GM23338 (cell line): ENCODE data around the gene EIF4A3. TPM values are rescaled to one million over a fixed set of nuclear protein-coding genes. Genes with fewer than 3 reads are reported as not detected.

Source experiments
- ATAC-seq: fragments of 200-7000 bp; cut with Tn5 transposase; 3 replicates; pipeline ENCODE4 v1.9.1; 2020
- DNase-seq: peaks from one replicate; pipeline ENCODE4 v3.0.0-alpha.2; 2015; ENCODE audit warnings: low spot score
- H2AFZ ChIP-seq: fragments of 200-600 bp; sonication (generic); 2 replicates; pipeline ENCODE4 v1.8.0; 2016; ENCODE audit warnings: antibody characterized with exemption, mild to moderate bottlenecking, moderate library complexity
- H3F3A ChIP-seq: fragments of 200-600 bp; sonication (generic); replicated peaks from 2 replicates; pipeline ENCODE4 v1.8.0; 2017; ENCODE audit warnings: antibody characterized with exemption, mixed run types, low read depth
- H3K27ac ChIP-seq: fragments of 200-600 bp; sonication (generic); 2 replicates; pipeline ENCODE4 v1.6.1; 2016; ENCODE audit warnings: low read depth
- H3K27me3 ChIP-seq: fragments of 200-600 bp; sonication (generic); 2 replicates; pipeline ENCODE4 v1.8.0; 2016; ENCODE audit warnings: mild to moderate bottlenecking, mixed run types, moderate library complexity; ENCODE audit not compliant: insufficient read depth
- H3K36me3 ChIP-seq: fragments of 200-600 bp; sonication (generic); 2 replicates; pipeline ENCODE4 v1.8.0; 2016; ENCODE audit warnings: mild to moderate bottlenecking; ENCODE audit not compliant: insufficient read depth
- H3K4me1 ChIP-seq: fragments of 200-600 bp; sonication (generic); 2 replicates; pipeline ENCODE4 v1.8.0; 2016; ENCODE audit warnings: mild to moderate bottlenecking, moderate library complexity; ENCODE audit not compliant: insufficient read depth
- H3K4me2 ChIP-seq: fragments of 200-600 bp; sonication (generic); 2 replicates; pipeline ENCODE4 v1.7.1; 2017; ENCODE audit warnings: mixed run types
- H3K4me3 ChIP-seq: fragments of 200-600 bp; sonication (generic); 2 replicates; pipeline ENCODE4 v1.6.1; 2016; ENCODE audit warnings: mixed run types
- H3K79me2 ChIP-seq: fragments of 200-600 bp; sonication (generic); replicated peaks from 2 replicates; pipeline ENCODE4 v1.8.0; 2017; ENCODE audit warnings: mild to moderate bottlenecking; ENCODE audit not compliant: insufficient read depth
- H3K9me2 ChIP-seq: fragments of 200-600 bp; sonication (generic); 2 replicates; pipeline ENCODE4 v1.8.0; 2017; ENCODE audit not compliant: insufficient read depth
- H4K20me1 ChIP-seq: fragments of 200-600 bp; sonication (generic); replicated peaks from 2 replicates; pipeline ENCODE4 v1.8.0; 2017; ENCODE audit warnings: mild to moderate bottlenecking; ENCODE audit not compliant: insufficient read depth
- H3K27ac Mint-ChIP-seq: 2 replicates; pipeline ENCODE4 v1.8.0; 2020; ENCODE audit warnings: inconsistent platforms, mild to moderate bottlenecking, moderate library complexity, mixed read lengths
- H3K27me3 Mint-ChIP-seq: 3 replicates; pipeline ENCODE4 v1.8.0; 2022; ENCODE audit warnings: low read depth, mild to moderate bottlenecking, moderate library complexity, mixed read lengths, inconsistent platforms; ENCODE audit not compliant: insufficient read depth, poor library complexity
- H3K36me3 Mint-ChIP-seq: 3 replicates; pipeline ENCODE4 v1.8.0; 2021; ENCODE audit warnings: low read depth, mild to moderate bottlenecking, inconsistent platforms, moderate library complexity, mixed read lengths
- H3K4me1 Mint-ChIP-seq: 3 replicates; pipeline ENCODE4 v1.8.0; 2020; ENCODE audit warnings: mild to moderate bottlenecking, inconsistent platforms, mixed read lengths
- H3K4me3 Mint-ChIP-seq: 3 replicates; pipeline ENCODE4 v1.8.0; 2021; ENCODE audit warnings: moderate library complexity, mild to moderate bottlenecking, inconsistent platforms, mixed read lengths
- H3K9me3 Mint-ChIP-seq: 3 replicates; pipeline ENCODE4 v1.8.0; 2020; ENCODE audit warnings: moderate library complexity, mild to moderate bottlenecking, inconsistent platforms, mixed read lengths
- CREB1 ChIP-seq: fragments of 250-450 bp; sonication (Bioruptor Pico); IDR thresholded peaks from 2 replicates; pipeline ENCODE4 v1.5.0; 2020; ENCODE audit warnings: low read depth, mild to moderate bottlenecking, moderate library complexity
- EZH2 ChIP-seq: fragments of 200-600 bp; sonication (generic); IDR thresholded peaks from one replicate; pipeline ENCODE4 v1.8.0; 2017; ENCODE audit warnings: antibody characterized with exemption, mild to moderate bottlenecking, low read depth; ENCODE audit not compliant: unreplicated experiment
- NANOG ChIP-seq: IDR thresholded peaks from 2 replicates; pipeline ENCODE4 v1.6.1; 2016; ENCODE audit warnings: antibody characterized with exemption, borderline replicate concordance
- STAT1 ChIP-seq: IDR thresholded peaks from one replicate; pipeline ENCODE4 v1.6.1; 2016; ENCODE audit warnings: antibody characterized with exemption; ENCODE audit not compliant: unreplicated experiment
- ZNF114 ChIP-seq: fragments of 250-450 bp; sonication (Bioruptor Pico); IDR thresholded peaks from 2 replicates; pipeline ENCODE4 v1.5.0; 2020; ENCODE audit warnings: mild to moderate bottlenecking, moderate library complexity
- polyA plus RNA-seq: library from polyadenylated mRNA; unstranded; fragments of >200 nt; fragmentation: Nextera tagmentation; extraction: Ambion mirVana; gene quantifications from 2 replicates; pipeline ENCODE4 v1.2.1, GENCODE V29; 2016
- total RNA-seq: library from RNA; depleted of rRNA; stranded (reverse); fragments of >200 nt; shearing (Covaris generic); gene quantifications from 2 replicates; pipeline ENCODE4 v1.2.3, GENCODE V29; 2014
- TF ChIP-seq, protein P1 (sequence below): fragments of 250-450 bp; sonication (Bioruptor Pico); IDR thresholded peaks from 2 replicates; pipeline ENCODE4 v1.5.0; 2020; ENCODE audit warnings: mild to moderate bottlenecking, moderate library complexity
- TF ChIP-seq, protein P2 (sequence below), 2 experiments: fragments of 200-600 bp in 1 of 2; sonication (generic) in 1 of 2; conservative IDR thresholded peaks; 2 replicates each; pipeline versions ENCODE4 v1.5.1 to v1.6.1; 2016 to 2017; ENCODE audit warnings: antibody characterized with exemption in 2 of 2, low read depth in 2 of 2, mild to moderate bottlenecking in 2 of 2, moderate library complexity in 1 of 2

The EIF4A3 gene
- total and polyA plus RNA-seq, 2 experiments from 2014 or later = 146 to 156 TPM

DNA sequence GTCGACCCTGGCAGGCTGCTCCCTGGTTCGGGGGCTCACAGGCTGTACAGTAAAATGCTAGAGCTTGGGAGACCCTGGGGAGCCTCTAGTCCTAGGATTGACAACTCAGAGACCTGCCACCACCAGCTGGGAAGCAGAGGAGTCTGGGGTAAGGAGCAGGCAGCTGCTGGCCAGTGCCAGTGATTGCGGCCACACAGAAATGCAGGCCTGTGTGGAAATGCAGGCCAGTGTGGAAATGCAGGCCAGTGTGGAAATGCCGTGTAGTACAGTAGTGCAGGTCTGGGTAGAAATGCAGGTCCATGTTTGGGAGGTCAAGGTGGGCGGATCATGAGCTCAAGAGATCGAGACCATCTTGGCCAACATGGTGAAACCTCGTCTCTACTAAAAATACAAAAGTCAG, 49.7 kb upstream of the EIF4A3 start:
- no peaks in the 10 kb centered on the region for H3K4me1 ChIP-seq
- TF ChIP-seq, protein P1, sequence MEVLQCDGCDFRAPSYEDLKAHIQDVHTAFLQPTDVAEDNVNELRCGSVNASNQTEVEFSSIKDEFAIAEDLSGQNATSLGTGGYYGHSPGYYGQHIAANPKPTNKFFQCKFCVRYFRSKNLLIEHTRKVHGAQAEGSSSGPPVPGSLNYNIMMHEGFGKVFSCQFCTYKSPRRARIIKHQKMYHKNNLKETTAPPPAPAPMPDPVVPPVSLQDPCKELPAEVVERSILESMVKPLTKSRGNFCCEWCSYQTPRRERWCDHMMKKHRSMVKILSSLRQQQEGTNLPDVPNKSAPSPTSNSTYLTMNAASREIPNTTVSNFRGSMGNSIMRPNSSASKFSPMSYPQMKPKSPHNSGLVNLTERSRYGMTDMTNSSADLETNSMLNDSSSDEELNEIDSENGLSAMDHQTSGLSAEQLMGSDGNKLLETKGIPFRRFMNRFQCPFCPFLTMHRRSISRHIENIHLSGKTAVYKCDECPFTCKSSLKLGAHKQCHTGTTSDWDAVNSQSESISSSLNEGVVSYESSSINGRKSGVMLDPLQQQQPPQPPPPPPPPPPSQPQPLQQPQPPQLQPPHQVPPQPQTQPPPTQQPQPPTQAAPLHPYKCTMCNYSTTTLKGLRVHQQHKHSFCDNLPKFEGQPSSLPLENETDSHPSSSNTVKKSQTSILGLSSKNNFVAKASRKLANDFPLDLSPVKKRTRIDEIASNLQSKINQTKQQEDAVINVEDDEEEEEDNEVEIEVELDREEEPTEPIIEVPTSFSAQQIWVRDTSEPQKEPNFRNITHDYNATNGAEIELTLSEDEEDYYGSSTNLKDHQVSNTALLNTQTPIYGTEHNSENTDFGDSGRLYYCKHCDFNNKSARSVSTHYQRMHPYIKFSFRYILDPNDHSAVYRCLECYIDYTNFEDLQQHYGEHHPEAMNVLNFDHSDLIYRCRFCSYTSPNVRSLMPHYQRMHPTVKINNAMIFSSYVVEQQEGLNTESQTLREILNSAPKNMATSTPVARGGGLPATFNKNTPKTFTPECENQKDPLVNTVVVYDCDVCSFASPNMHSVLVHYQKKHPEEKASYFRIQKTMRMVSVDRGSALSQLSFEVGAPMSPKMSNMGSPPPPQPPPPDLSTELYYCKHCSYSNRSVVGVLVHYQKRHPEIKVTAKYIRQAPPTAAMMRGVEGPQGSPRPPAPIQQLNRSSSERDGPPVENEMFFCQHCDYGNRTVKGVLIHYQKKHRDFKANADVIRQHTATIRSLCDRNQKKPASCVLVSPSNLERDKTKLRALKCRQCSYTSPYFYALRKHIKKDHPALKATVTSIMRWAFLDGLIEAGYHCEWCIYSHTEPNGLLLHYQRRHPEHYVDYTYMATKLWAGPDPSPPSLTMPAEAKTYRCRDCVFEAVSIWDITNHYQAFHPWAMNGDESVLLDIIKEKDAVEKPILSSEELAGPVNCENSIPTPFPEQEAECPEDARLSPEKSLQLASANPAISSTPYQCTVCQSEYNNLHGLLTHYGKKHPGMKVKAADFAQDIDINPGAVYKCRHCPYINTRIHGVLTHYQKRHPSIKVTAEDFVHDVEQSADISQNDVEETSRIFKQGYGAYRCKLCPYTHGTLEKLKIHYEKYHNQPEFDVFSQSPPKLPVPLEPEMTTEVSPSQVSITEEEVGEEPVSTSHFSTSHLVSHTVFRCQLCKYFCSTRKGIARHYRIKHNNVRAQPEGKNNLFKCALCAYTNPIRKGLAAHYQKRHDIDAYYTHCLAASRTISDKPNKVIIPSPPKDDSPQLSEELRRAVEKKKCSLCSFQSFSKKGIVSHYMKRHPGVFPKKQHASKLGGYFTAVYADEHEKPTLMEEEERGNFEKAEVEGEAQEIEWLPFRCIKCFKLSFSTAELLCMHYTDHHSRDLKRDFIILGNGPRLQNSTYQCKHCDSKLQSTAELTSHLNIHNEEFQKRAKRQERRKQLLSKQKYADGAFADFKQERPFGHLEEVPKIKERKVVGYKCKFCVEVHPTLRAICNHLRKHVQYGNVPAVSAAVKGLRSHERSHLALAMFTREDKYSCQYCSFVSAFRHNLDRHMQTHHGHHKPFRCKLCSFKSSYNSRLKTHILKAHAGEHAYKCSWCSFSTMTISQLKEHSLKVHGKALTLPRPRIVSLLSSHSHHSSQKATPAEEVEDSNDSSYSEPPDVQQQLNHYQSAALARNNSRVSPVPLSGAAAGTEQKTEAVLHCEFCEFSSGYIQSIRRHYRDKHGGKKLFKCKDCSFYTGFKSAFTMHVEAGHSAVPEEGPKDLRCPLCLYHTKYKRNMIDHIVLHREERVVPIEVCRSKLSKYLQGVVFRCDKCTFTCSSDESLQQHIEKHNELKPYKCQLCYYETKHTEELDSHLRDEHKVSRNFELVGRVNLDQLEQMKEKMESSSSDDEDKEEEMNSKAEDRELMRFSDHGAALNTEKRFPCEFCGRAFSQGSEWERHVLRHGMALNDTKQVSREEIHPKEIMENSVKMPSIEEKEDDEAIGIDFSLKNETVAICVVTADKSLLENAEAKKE (CRISPR knock-in tag) = no peak
- TF ChIP-seq EZH2 (no peak), STAT1 (no peak), ZNF114 (CRISPR knock-in tag) (no peak), NANOG (no peak), CREB1 (CRISPR knock-in tag) (no peak)
- TF ChIP-seq, protein P2, sequence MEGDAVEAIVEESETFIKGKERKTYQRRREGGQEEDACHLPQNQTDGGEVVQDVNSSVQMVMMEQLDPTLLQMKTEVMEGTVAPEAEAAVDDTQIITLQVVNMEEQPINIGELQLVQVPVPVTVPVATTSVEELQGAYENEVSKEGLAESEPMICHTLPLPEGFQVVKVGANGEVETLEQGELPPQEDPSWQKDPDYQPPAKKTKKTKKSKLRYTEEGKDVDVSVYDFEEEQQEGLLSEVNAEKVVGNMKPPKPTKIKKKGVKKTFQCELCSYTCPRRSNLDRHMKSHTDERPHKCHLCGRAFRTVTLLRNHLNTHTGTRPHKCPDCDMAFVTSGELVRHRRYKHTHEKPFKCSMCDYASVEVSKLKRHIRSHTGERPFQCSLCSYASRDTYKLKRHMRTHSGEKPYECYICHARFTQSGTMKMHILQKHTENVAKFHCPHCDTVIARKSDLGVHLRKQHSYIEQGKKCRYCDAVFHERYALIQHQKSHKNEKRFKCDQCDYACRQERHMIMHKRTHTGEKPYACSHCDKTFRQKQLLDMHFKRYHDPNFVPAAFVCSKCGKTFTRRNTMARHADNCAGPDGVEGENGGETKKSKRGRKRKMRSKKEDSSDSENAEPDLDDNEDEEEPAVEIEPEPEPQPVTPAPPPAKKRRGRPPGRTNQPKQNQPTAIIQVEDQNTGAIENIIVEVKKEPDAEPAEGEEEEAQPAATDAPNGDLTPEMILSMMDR (conservative IDR thresholded peaks at IDR 0.05; ENCODE audit: low read depth in 2 of 2) = no peak
- no peaks in the 10 kb centered on the region for H3K79me2 ChIP-seq
- Mint-ChIP-seq H3K36me3 (peaks cover 6% of the 10 kb centered on the region; the same call in 2 of the 3 replicates), H3K27me3 (peaks cover 16% of the 10 kb centered on the region), H3K27ac (no peak overlapping the region), H3K4me1 (peaks cover 8% of the 10 kb centered on the region), H3K9me3 (peaks cover 6% of the 10 kb centered on the region; the same call in 2 of the 3 replicates), H3K4me3 (no peak overlapping the region)
- no peak for DNase-seq
- H3K36me3 ChIP-seq = no peaks in the 10 kb centered on the region
- no peak for ATAC-seq
- H3K4me2 ChIP-seq = no peak overlapping the region
- H3K27ac ChIP-seq = no peak overlapping the region
- no peaks in the 10 kb centered on the region for H3K9me2 ChIP-seq
- H3F3A ChIP-seq = 0 out of 2 replicates have a peak, but pooled peaks cover 3% of the 10 kb centered on the region
- H3K27me3 ChIP-seq = no peaks in the 10 kb centered on the region
- H2AFZ ChIP-seq = no peak overlapping the region
- H4K20me1 ChIP-seq = no peaks in the 10 kb centered on the region
- H3K4me3 ChIP-seq = no peak overlapping the region
